NCI-H1105 treated with DMSO at 0.1 percent for 48 hours (cell line): ENCODE data around the gene DHCR24.
"Not testable (repeated sequence)": the region's sequence is repeated elsewhere in the genome, so short reads cannot be mapped to it uniquely, and the experiment has no call there.

Source experiments
- DNase-seq: peaks from one replicate; lab custom pipeline; 2025; lab: John Stamatoyannopoulos, UW

Gene DHCR24, protein sequence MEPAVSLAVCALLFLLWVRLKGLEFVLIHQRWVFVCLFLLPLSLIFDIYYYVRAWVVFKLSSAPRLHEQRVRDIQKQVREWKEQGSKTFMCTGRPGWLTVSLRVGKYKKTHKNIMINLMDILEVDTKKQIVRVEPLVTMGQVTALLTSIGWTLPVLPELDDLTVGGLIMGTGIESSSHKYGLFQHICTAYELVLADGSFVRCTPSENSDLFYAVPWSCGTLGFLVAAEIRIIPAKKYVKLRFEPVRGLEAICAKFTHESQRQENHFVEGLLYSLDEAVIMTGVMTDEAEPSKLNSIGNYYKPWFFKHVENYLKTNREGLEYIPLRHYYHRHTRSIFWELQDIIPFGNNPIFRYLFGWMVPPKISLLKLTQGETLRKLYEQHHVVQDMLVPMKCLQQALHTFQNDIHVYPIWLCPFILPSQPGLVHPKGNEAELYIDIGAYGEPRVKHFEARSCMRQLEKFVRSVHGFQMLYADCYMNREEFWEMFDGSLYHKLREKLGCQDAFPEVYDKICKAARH

DNA sequence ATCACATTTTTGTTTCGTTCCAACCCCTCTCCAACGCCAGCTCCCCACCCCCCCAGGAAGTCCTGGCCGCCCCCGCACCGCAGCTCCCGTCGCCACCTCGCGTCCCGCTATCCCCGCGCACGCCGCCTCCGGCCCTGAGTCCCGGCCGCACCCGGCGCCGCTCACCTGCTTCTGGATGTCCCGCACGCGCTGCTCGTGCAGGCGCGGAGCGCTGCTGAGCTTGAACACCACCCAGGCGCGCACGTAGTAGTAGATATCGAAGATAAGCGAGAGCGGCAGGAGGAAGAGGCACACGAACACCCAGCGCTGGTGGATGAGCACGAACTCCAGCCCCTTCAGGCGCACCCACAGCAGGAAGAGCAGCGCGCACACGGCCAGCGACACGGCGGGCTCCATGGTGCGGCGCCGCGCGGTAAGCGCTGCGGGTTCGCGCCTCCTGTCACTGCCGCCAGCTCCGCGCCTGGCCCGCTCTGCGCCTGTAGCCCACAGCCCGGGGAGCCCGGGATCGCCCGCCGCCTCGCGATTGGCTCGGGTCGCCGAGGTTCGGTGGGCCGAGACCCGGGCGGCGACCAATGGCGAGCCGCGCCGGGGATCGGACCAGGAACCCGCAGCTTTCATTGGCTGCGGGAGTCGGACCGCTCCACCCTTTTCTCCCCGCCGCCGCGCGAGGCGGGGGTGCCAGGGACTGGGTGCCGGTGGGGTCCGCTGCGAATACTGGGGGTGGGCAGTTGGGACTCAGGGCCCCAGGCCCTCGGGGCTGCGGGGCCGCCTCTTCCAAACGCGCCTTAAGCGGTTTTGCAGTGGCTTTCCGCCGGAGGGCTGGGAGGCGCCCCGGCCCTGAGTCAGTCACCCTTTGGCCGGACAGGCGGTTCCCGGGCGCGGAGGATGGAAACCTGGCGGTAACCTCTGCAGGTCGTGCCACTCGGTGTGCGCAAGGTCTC is at the start of gene DHCR24:
Gene DHCR24 (minus strand): TSS at position 472 of the 941 bp plus-strand sequence. CDS start 76 bp downstream, at position 396.
- DNase-seq = peak; percentile 88

DNA sequence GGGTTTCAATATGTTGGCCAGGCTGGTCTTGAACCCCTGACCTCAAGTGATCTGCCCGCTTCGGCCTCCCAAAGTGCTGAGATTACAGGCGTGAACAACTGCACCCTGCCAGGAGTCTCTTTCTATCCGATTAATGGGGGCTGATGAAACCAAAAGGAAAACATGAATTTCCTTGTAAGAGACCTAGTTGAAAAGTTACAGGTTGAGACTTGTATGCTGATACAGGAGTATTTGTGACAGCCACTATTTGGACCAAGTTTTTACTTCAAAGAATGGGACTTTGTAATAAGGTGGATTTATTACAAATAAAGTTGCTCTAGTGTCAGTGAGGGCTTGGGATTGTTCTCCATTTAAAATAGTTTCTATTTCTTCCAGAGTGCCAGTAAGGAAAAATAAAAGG is 49.8 kb upstream of the DHCR24 start:
- no peak for DNase-seq

GRCh38 chr1:54934869-54935268 is 47.9 kb upstream of the DHCR24 start:
- no peak for DNase-seq

- DNase-seq = not testable (repeated sequence)
Observed at GRCh38 chr1:54934081-54934480, 47.1 kb upstream of the DHCR24 start.

DNA sequence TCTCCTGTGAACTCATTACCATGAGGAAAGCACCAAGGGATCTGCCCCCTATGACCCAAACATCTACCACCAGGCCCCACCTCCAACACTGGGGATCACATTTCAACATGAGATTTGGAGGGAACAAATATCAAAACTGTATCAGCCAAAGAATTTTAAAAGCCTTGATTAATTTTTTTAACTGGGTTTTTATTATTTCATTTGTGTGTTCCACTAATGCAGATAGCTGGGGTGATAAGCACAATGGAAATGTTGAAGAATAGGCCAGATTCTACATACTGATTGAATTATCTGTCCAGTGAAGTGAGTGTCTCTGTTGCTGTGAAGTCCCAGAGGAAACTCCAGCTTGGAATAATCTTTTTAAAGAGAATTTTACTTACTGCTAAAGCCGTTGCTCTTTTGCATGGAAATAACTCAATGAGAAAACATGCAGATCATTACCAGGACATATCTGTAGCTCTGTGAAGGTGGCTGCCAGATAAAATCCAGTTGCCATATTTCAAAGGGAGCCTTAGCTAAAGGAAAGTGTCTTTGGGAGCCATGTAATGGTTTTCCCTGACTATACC is 44.4 kb upstream of the DHCR24 start:
- no peak for DNase-seq

DNA sequence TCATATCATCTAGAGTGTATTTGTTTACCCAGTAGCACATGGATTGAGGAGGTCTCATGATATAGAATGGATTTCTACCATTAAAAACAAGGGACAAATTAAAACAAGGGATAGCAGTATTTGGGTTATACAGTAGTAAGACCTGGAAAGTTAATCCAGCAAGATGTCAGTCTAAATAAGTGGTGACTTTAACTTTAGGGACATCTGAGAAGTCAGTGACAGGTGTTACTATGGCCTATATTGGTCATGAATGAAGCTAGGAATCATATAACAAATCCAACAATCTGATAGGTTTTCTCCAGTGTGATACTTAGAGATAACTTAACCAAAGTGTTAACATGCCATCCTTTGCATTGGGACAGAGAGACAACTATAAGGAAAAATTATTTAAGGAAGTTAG is 42.7 kb upstream of the DHCR24 start:
- DNase-seq = no peak

DNA sequence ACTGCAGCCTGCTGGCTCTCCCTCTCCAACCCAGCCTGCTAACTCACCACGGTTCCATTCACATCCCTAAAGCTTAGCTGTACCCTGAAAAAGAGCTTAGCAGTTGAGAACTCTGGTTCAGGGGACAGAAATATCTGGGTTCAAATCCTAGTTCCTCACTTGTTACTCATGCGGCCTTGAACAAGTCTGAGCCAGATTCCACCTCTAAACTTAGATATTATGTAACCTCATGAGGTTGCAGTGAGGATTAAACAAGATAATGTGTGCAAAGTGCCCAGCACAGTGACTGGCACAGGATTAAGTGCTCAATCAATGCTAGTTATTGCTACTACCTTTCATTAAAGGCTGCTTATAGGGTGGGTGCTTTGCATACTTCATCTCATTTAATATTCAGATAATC is 41.3 kb upstream of the DHCR24 start:
- DNase-seq = no peak

DNA sequence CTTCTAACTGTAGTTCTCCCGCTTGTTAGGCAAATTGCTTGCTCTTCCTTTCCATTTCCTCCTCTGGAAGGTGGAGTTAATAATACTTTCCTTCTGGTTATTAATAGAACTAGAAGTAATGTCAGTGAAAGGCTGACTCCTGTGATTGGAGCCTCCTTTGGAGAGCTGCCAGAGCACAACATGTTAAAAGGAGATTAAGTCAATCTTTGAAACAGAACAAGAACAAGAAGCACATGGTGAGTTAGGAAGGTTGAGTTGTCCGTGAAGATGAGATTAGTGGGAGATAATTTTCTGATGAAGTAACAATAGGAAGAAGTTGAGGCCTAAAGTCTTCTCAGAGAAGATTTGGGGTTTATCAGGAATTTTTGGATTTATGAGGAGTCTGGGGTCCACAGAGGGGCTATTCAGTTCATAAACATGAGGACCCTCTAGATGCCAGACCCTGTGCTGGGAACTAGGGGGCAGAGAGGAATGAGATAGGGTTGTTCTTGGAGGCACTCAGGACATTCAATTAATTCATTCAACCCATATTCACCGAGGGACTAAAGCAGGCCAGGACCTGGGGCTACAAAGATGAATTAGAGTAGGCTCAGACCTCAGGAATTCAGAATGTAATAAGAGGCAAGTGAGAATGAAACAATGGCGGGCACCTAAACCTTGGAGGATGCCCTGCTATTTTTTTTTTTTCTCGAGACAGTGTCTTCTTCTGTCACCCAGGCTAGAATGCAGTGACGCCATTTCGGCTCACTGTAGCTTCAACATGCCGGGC is 40.7 kb upstream of the DHCR24 start:
- no peak for DNase-seq

DNA sequence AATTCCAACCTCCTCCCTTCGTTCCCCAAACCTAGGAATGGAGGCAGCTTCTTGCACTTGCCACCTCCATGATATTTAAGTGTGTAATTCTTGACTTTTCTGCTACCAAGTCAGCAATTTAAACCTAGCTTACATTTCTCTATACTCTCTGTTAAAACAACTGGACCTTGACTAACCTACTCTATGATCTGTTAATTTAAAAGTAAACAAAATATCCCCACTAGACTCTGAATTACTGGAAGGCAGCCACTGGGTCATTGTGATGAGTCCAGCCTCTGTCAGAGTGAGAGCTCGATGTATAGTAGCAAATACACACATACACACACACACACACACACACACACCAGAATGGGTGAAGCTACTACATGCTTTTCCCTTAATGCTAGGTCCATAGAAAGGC is 40.0 kb upstream of the DHCR24 start:
- no peak for DNase-seq

GRCh38 chr1:54922921-54923421 is 36.0 kb upstream of the DHCR24 start:
- no peak for DNase-seq

DNA sequence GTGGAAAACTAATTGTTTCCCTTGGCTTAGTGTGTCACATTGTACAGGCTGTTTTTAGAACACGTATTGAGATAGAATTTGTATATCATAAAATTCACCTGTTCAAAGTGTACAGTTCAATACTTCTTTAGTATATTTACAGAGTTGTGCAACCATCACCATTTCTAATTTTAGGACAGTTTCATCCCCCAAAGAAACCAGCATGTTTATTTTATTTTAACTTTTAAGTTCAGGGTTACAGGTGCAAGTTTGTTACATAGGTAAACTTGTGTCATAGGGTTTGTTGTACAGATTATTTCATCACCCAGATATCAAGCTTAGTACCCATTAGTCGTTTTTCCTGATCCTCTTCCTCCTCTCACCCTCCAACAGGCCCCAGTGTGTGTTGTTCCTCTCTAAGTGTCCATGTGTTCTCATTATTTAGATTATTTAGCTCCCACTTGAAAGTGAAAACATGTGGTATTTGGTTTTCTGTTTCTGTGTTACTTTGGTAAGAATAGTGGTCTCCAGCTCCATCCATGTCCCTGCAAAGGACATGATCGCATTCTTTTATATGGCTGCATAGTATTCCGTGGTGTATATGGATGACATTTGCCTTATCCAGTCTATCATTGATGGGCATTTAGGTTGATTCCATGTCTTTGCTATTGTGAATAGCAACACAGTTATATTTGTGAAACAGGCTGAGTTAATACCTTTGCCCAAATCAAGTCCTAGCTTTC is 35.2 kb upstream of the DHCR24 start:
- DNase-seq = no peak

- DNase-seq = no peak
Observed at GRCh38 chr1:54919367-54920359, 32.7 kb upstream of the DHCR24 start.

GRCh38 chr1:54911076-54911475 is 24.1 kb upstream of the DHCR24 start:
- not testable (repeated sequence) for DNase-seq

- DNase-seq = no peak
Observed at GRCh38 chr1:54906586-54906985, 19.6 kb upstream of the DHCR24 start.

GRCh38 chr1:54904476-54905048 is 17.6 kb upstream of the DHCR24 start:
- no peak for DNase-seq

DNA sequence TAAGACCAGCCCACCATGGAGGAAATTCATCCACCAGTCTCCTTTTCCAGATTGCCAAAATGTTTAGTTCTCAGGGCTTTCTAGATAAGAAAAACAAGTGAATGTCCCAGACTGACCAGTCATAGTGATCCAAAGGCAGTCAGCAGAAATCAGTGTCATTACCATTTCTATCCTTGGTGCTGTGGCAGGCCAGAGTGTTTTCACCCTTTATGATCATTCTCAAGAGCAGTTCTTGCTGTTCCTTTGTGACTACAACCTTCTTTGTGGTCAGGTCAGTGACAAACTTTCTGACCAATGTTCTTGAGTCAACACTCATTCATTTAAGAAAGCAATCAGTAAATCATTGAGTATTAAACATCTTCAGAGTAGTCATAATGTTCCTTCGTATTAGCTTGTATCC is 7.3 kb upstream of the DHCR24 start:
- no peak for DNase-seq

DNA sequence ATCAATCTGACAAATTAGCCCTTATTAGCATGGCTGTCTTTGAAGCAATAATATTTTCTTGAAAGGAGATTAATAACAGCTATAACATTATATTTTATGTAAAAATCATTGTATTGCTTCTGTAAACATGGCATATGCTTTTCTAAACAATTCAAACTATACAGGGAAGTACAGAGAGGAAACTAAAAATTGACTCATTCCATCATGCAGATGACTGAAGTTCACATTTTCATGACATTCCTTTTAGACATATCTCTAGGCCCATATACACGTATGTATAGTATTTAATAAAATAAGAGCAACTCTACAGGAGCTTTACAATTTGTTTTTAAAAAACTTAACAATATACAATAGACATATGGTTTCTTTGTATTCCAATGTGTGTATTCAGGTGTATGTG is 5.6 kb upstream of the DHCR24 start:
- DNase-seq = no peak

GRCh38 chr1:54889132-54889725 is 2.2 kb upstream of the DHCR24 start:
- DNase-seq = no peak
